OCI-LY7 (cell line): Measurements from ENCODE around the gene TCFL5.

ENCODE experiments used
- EZH2phosphoT487 ChIP-seq: fragments of 200-600 bp; sonication (generic); IDR thresholded peaks from 2 replicates; pipeline ENCODE4 v1.6.1; 2018; ENCODE audit warnings: low read depth, borderline replicate concordance, mild to moderate bottlenecking, mixed run types, antibody characterized with exemption, low read length, moderate library complexity, mixed read lengths
- TF ChIP-seq, protein P1 (sequence below): fragments of 200-600 bp; sonication (generic); conservative IDR thresholded peaks from 2 replicates; pipeline ENCODE4 v1.5.1; 2014; ENCODE audit warnings: mild to moderate bottlenecking, antibody characterized with exemption, low read length, moderate library complexity, mixed read lengths

DNA sequence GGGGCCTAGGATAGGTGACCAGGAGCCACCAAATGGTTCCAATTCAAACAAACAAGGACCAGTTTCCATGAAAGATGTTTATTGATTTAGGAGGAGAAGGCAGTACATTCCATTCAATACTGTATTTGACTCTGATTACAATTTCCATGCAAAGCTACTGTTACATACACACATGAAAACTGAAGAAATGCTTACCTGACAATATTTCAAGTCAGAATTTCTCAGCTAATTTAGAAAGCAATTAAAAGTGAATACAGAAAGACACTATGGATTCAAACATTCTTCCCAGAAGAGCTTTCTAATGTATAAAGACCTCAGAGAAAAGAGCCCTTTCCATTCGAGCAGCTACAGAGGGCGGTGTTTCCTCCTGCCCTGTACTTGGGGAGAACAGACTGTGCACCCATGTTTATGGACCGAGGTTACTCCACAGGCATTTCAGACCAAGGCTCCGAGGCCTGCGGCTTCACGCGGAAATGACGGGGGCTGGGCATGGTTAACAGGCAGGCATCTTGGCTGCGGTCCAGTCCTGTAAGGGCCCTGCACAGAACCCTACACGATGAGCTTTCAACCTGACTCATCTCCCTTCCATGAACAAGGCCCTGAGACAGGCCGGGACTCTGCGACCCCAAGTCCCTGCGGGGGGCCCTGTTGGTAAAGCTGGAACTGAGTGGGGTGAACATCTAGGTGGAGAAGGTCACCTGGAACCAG is 25.7 kb upstream of the TCFL5 start:
- TF ChIP-seq, protein P1, sequence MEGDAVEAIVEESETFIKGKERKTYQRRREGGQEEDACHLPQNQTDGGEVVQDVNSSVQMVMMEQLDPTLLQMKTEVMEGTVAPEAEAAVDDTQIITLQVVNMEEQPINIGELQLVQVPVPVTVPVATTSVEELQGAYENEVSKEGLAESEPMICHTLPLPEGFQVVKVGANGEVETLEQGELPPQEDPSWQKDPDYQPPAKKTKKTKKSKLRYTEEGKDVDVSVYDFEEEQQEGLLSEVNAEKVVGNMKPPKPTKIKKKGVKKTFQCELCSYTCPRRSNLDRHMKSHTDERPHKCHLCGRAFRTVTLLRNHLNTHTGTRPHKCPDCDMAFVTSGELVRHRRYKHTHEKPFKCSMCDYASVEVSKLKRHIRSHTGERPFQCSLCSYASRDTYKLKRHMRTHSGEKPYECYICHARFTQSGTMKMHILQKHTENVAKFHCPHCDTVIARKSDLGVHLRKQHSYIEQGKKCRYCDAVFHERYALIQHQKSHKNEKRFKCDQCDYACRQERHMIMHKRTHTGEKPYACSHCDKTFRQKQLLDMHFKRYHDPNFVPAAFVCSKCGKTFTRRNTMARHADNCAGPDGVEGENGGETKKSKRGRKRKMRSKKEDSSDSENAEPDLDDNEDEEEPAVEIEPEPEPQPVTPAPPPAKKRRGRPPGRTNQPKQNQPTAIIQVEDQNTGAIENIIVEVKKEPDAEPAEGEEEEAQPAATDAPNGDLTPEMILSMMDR = no peak
- TF ChIP-seq EZH2phosphoT487 = no peak
